ENCODE data around the gene DLGAP1. TPM values are rescaled to one million over a fixed set of nuclear protein-coding genes. Genes with fewer than 3 reads are reported as not detected.

Gene DLGAP1
- total RNA-seq, 6 experiments from 2014 or later, result 0.09 to 0.31 (median 0.18) TPM; not detected in 2

- 16% methylated on average over 8 of the region's 8 CpGs for WGBS (ENCODE audit: insufficient coverage, low coverage, low lambda C conversion rate, missing lambda C conversion rate)
- peak in 2 of 3 donors; percentile 31 to 56 for DNase-seq
- Histone ChIP-seq H3K4me1 (no peaks in the 10 kb centered on the region), H3K4me3 (no peak overlapping the region), H3K27ac (no peak overlapping the region), H3K9me3 (no peaks in the 10 kb centered on the region), H3K36me3 (no peaks in the 10 kb centered on the region), H3K27me3 (no peaks in the 10 kb centered on the region)
- peak; percentile 79 to 87 (median 82) for ATAC-seq
- TF ChIP-seq CTCF (IDR thresholded peaks at IDR 0.05), result peak; percentile 48 to 92 (median 89)
- TF ChIP-seq POLR2A (IDR thresholded peaks at IDR 0.05), result no peak
- intact Hi-C loops (cut with DNase I), result loop anchor here in 1 of 2 donors (10.0 kb wide), 1 partner anchor 221 kb away; no protein-coding TSS in a partner anchor
These were observed 459.5 kb downstream of the DLGAP1 start for GRCh38 chr18:3995476-3996102.

- H3K4me1 ChIP-seq, result no peaks in the 10 kb centered on the region
- H3K9me3 ChIP-seq, result no peaks in the 10 kb centered on the region
- H3K27ac ChIP-seq, result no peak overlapping the region
- no peaks in the 10 kb centered on the region for H3K27me3 ChIP-seq
- intact Hi-C loops (cut with DNase I), result loop anchor here in 1 of 2 donors (10.0 kb wide), 1 partner anchor 219 kb away; no protein-coding TSS in a partner anchor
- ATAC-seq (no peak), DNase-seq (no peak)
- TF ChIP-seq CTCF (IDR thresholded peaks at IDR 0.05), result no peak
- TF ChIP-seq POLR2A (IDR thresholded peaks at IDR 0.05), result no peak
- H3K36me3 ChIP-seq, result no peaks in the 10 kb centered on the region
- no peak overlapping the region for H3K4me3 ChIP-seq
- WGBS (ENCODE audit: insufficient coverage, low coverage, low lambda C conversion rate, missing lambda C conversion rate), result 74% methylated on average over 5 of the region's 9 CpGs
These were observed 461.0 kb downstream of the DLGAP1 start for GRCh38 chr18:3993941-3994687.

- H3K27me3 ChIP-seq, result no peaks in the 10 kb centered on the region
- no peaks in the 10 kb centered on the region for H3K9me3 ChIP-seq
- WGBS (ENCODE audit: insufficient coverage, low coverage, low lambda C conversion rate, missing lambda C conversion rate), result 89% methylated on average over 2 of the region's 2 CpGs
- no peak for ATAC-seq
- H3K27ac ChIP-seq, result no peak overlapping the region
- intact Hi-C loops (cut with DNase I), result no loop called here
- DNase-seq, result no peak
- H3K4me1 ChIP-seq, result no peaks in the 10 kb centered on the region
- H3K36me3 ChIP-seq, result no peaks in the 10 kb centered on the region
- TF ChIP-seq CTCF (IDR thresholded peaks at IDR 0.05), result no peak
- TF ChIP-seq POLR2A (IDR thresholded peaks at IDR 0.05), result no peak
- H3K4me3 ChIP-seq, result no peak overlapping the region
These were observed 469.4 kb downstream of the DLGAP1 start for GRCh38 chr18:3985664-3986063.

GRCh38 chr18:3985020-3985419 is 470.1 kb downstream of the DLGAP1 start:
- TF ChIP-seq CTCF (IDR thresholded peaks at IDR 0.05) (no peak), POLR2A (IDR thresholded peaks at IDR 0.05) (no peak)
- ATAC-seq (no peak), DNase-seq (no peak)
- Histone ChIP-seq H3K27ac (no peak overlapping the region), H3K36me3 (no peaks in the 10 kb centered on the region), H3K4me1 (no peaks in the 10 kb centered on the region), H3K9me3 (no peaks in the 10 kb centered on the region), H3K27me3 (no peaks in the 10 kb centered on the region), H3K4me3 (no peak overlapping the region)
- intact Hi-C loops (cut with DNase I), result no loop called here

Measured in right lobe of liver (tissue), 6 donors.